H9 (cell line): ENCODE data around the gene DRD1. TPM values are rescaled to one million over a fixed set of nuclear protein-coding genes. Genes with fewer than 3 reads are reported as not detected.

Experiments used
- DNase-seq: peaks from one replicate; pipeline ENCODE4 v3.0.0-alpha.2; 2017
- H2AFZ ChIP-seq: one replicate; pipeline ENCODE4 v1.6.1; 2013; ENCODE audit warnings: mild to moderate bottlenecking, low read length, control low read depth, moderate library complexity
- H2AK5ac ChIP-seq: 2 replicates; pipeline ENCODE4 v1.6.1; 2013; ENCODE audit warnings: low read length, control low read depth, mixed read lengths; ENCODE audit not compliant: insufficient read length
- H2BK120ac ChIP-seq: one replicate; pipeline ENCODE4 v1.6.1; 2013; ENCODE audit warnings: low read depth, mild to moderate bottlenecking, low read length, control low read depth, inconsistent platforms; ENCODE audit not compliant: poor library complexity, severe bottlenecking
- H2BK12ac ChIP-seq: 2 replicates; pipeline ENCODE4 v1.6.1; 2013; ENCODE audit warnings: low read length, control low read depth, mixed read lengths, low read depth; ENCODE audit not compliant: insufficient read length
- H2BK15ac ChIP-seq: 2 replicates; pipeline ENCODE4 v1.6.1; 2013; ENCODE audit warnings: low read depth, low read length, control low read depth
- H2BK20ac ChIP-seq: one replicate; pipeline ENCODE4 v1.6.1; 2013; ENCODE audit warnings: low read depth, mild to moderate bottlenecking, low read length, control low read depth, inconsistent platforms; ENCODE audit not compliant: poor library complexity, severe bottlenecking
- H2BK5ac ChIP-seq: 2 replicates; pipeline ENCODE4 v1.6.1; 2013; ENCODE audit warnings: low read length, control low read depth, mixed read lengths; ENCODE audit not compliant: insufficient read length
- H3K14ac ChIP-seq: 2 replicates; pipeline ENCODE4 v1.6.1; 2013; ENCODE audit warnings: low read length, control low read depth; ENCODE audit not compliant: insufficient read depth
- H3K18ac ChIP-seq: 2 replicates; pipeline ENCODE4 v1.6.1; 2013; ENCODE audit warnings: low read depth, mild to moderate bottlenecking, mixed read lengths, low read length, control low read depth; ENCODE audit not compliant: insufficient read length
- H3K23ac ChIP-seq: 2 replicates; pipeline ENCODE4 v1.6.1; 2013; ENCODE audit warnings: low read length, control low read depth, mixed read lengths, low read depth; ENCODE audit not compliant: insufficient read length
- H3K23me2 ChIP-seq: 2 replicates; pipeline ENCODE4 v1.6.1; 2013; ENCODE audit warnings: low read depth, mild to moderate bottlenecking, mixed read lengths, low read length, control low read depth; ENCODE audit not compliant: insufficient read length, poor library complexity, severe bottlenecking
- H3K27ac ChIP-seq: 2 replicates; pipeline ENCODE4 v1.5.1; 2013; ENCODE audit warnings: low read length, control low read depth, mixed read lengths, low read depth; ENCODE audit not compliant: insufficient read length
- H3K27me3 ChIP-seq: 2 replicates; pipeline ENCODE4 v1.6.1; 2013; ENCODE audit warnings: low read length, control low read depth, inconsistent platforms; ENCODE audit not compliant: insufficient read depth
- H3K4ac ChIP-seq: 2 replicates; pipeline ENCODE4 v1.6.1; 2013; ENCODE audit warnings: low read depth, mild to moderate bottlenecking, control low read depth, inconsistent platforms, low read length, moderate library complexity
- H3K4me1 ChIP-seq: 2 replicates; pipeline ENCODE4 v1.6.1; 2013; ENCODE audit warnings: low read length, control low read depth, inconsistent platforms; ENCODE audit not compliant: insufficient read depth
- H3K4me2 ChIP-seq: 2 replicates; pipeline ENCODE4 v1.6.1; 2013; ENCODE audit warnings: low read length, control low read depth, mixed read lengths; ENCODE audit not compliant: insufficient read length, insufficient read depth
- H3K56ac ChIP-seq: 2 replicates; pipeline ENCODE4 v1.6.1; 2013; ENCODE audit warnings: low read depth, mild to moderate bottlenecking, mixed read lengths, low read length, control low read depth; ENCODE audit not compliant: insufficient read length
- H3K79me1 ChIP-seq: 2 replicates; pipeline ENCODE4 v1.6.1; 2013; ENCODE audit warnings: low read depth, mild to moderate bottlenecking, moderate library complexity, low read length, control low read depth, inconsistent platforms; ENCODE audit not compliant: insufficient read depth, poor library complexity, severe bottlenecking
- H3K79me2 ChIP-seq: 2 replicates; pipeline ENCODE4 v1.6.1; 2013; ENCODE audit warnings: low read length, control low read depth, inconsistent platforms; ENCODE audit not compliant: insufficient read depth
- H3K9ac ChIP-seq: 2 replicates; pipeline ENCODE4 v1.6.1; 2013; ENCODE audit warnings: low read length, control low read depth, mixed read lengths; ENCODE audit not compliant: insufficient read length; ENCODE audit errors: extremely low read depth
- H3K9me3 ChIP-seq: one replicate; pipeline ENCODE4 v1.6.1; 2013; ENCODE audit warnings: low read depth, low read length, inconsistent platforms; ENCODE audit not compliant: control insufficient read depth
- H3T11ph ChIP-seq: one replicate; pipeline ENCODE4 v1.6.1; 2013; ENCODE audit warnings: mild to moderate bottlenecking, low read length, control low read depth, inconsistent platforms
- H4K20me1 ChIP-seq: one replicate; pipeline ENCODE4 v1.6.1; 2013; ENCODE audit not compliant: control insufficient read depth, insufficient read length, insufficient read depth
- H4K5ac ChIP-seq: 2 replicates; pipeline ENCODE4 v1.6.1; 2013; ENCODE audit warnings: low read depth, mild to moderate bottlenecking, mixed read lengths, low read length, control low read depth; ENCODE audit not compliant: insufficient read length
- H4K8ac ChIP-seq: replicated peaks from 2 replicates; pipeline ENCODE4 v1.6.1; 2013; ENCODE audit warnings: low read length, control low read depth, mixed read lengths, low read depth; ENCODE audit not compliant: insufficient read length
- H4K91ac ChIP-seq: 2 replicates; pipeline ENCODE4 v1.6.1; 2013; ENCODE audit warnings: low read depth, mild to moderate bottlenecking, moderate library complexity, mixed read lengths, low read length, control low read depth; ENCODE audit not compliant: insufficient read length
- H3K27ac Mint-ChIP-seq, 3 experiments: 2 replicates in 2 of 3; 3 replicates in 1 of 3; pipeline ENCODE4 v1.8.0; 2020 to 2021; ENCODE audit warnings: mixed read lengths in 3 of 3, mild to moderate bottlenecking in 1 of 3, moderate library complexity in 1 of 3
- H3K27me3 Mint-ChIP-seq: 2 replicates; pipeline ENCODE4 v1.8.0; 2021; ENCODE audit warnings: low read depth, mild to moderate bottlenecking, moderate library complexity, mixed read lengths
- H3K36me3 Mint-ChIP-seq, 3 experiments: 2 replicates in 2 of 3; 3 replicates in 1 of 3; pipeline ENCODE4 v1.8.0; 2020 to 2021; ENCODE audit warnings: low read depth in 3 of 3, mixed read lengths in 3 of 3; ENCODE audit not compliant: insufficient read depth in 1 of 3
- H3K4me1 Mint-ChIP-seq, 2 experiments: 2 replicates each; pipeline ENCODE4 v1.8.0; 2020; ENCODE audit warnings: mixed read lengths in 2 of 2
- H3K4me3 Mint-ChIP-seq, 2 experiments: 2 replicates in 1 of 2; 3 replicates in 1 of 2; pipeline ENCODE4 v1.8.0; 2020 to 2021; ENCODE audit warnings: mild to moderate bottlenecking in 2 of 2, mixed read lengths in 2 of 2, moderate library complexity in 1 of 2
- H3K9me3 Mint-ChIP-seq, 2 experiments: 2 replicates in 1 of 2; 3 replicates in 1 of 2; pipeline ENCODE4 v1.8.0; 2020; ENCODE audit warnings: mild to moderate bottlenecking in 2 of 2, mixed read lengths in 2 of 2, moderate library complexity in 1 of 2
- CTCF ChIP-seq: fragments of 200-600 bp; sonication (generic); conservative IDR thresholded peaks from 3 replicates; pipeline ENCODE4 v1.8.0; 2021; ENCODE audit warnings: antibody characterized with exemption, mild to moderate bottlenecking
- WGBS: extraction: QIAGEN DNeasy Blood & Tissue Kit; methylation state at CpG from one replicate; pipeline ENCODE4 v1.1.7; 2013; ENCODE audit warnings: missing lambda C conversion rate, low lambda C conversion rate, mixed read lengths; ENCODE audit not compliant: insufficient read length; ENCODE audit errors: extremely low coverage; 5-methylcytosine and 5-hydroxymethylcytosine counted together
- total RNA-seq: library from RNA; stranded (reverse); gene quantifications from 2 replicates; pipeline ENCODE4 v1.2.1, GENCODE V29; 2021

DRD1 gene
- total RNA-seq, 1 experiment from 2014 or later, result not detected

- Histone ChIP-seq H3K79me1 (no peaks in the 10 kb centered on the region), H4K5ac (no peak overlapping the region), H3K79me2 (no peaks in the 10 kb centered on the region), H3K23ac (no peak overlapping the region), H3T11ph (no peak overlapping the region), H2BK5ac (no peak overlapping the region), H2BK12ac (no peak overlapping the region), H2AK5ac (no peak overlapping the region), H4K91ac (no peak overlapping the region), H3K14ac (no peak overlapping the region), H3K4ac (no peak overlapping the region), H3K9me3 (no peaks in the 10 kb centered on the region), H2AFZ (no peak overlapping the region), H3K27ac (no peak overlapping the region), H4K8ac (no peak overlapping the region), H4K20me1 (no peaks in the 10 kb centered on the region), H3K9ac (no peak overlapping the region), H2BK120ac (no peak overlapping the region), H3K4me1 (no peaks in the 10 kb centered on the region), H3K18ac (no peak overlapping the region), H3K27me3 (no peaks in the 10 kb centered on the region; the same call in 1 of the 2 replicates), H2BK15ac (no peak overlapping the region), H3K56ac (no peak overlapping the region), H3K4me2 (no peak overlapping the region), H3K23me2 (no peaks in the 10 kb centered on the region), H2BK20ac (no peak overlapping the region)
- peaks cover 0 to 10% (median 5%) of the 10 kb centered on the region in 3 experiments; a peak in 4 of 7 replicates for H3K36me3 Mint-ChIP-seq
- DNase-seq, result no peak
- peaks cover 0 to 12% of the 10 kb centered on the region in 2 experiments; a peak in 2 of 4 replicates for H3K4me1 Mint-ChIP-seq
- H3K27ac Mint-ChIP-seq, result no peak overlapping the region
- TF ChIP-seq CTCF, result no peak
- no CpG with 5 or more reads among the region's 5 CpGs for WGBS
- H3K27me3 Mint-ChIP-seq, result peaks cover 26% of the 10 kb centered on the region
- H3K4me3 Mint-ChIP-seq, result no peak overlapping the region
- H3K9me3 Mint-ChIP-seq, result peaks cover 0 to 9% of the 10 kb centered on the region in 2 experiments; a peak in 4 of 5 replicates
Measured at GRCh38 chr5:175394601-175395000, 49.4 kb downstream of the DRD1 start.
